ENCODE results near the gene RDH8.
A peak's percentile ranks its signal among the peaks of the same experiment; 100 is the strongest.

Gene RDH8

GRCh38 chr19:10037367-10037766, 24.1 kb downstream of the RDH8 start:
- no peak for DNase-seq (ENCODE audit: low spot score)

DNA sequence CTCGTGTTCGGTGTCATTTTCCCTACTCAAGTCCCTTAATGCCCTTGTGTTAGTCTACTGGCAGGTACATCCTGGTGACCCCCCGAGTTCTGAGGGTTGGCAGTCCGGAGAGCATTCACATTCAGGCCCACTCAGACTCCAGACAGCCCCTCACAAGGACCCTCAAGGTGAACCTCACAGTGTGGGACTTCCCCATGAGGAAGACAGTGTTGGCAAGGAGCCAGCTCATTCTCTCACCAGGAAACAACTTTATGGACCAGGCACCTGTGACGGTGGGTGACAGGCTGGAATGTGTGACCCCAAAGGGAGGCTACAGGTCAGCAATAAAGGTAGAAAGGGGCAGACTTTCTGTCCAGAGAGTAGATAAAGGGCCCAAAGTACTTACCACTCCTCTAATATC, 24.5 kb downstream of the RDH8 start:
- DNase-seq (ENCODE audit: low spot score), result no peak

GRCh38 chr19:10043286-10043927, 30.1 kb downstream of the RDH8 start:
- no peak for DNase-seq (ENCODE audit: low spot score)

- no peak for DNase-seq (ENCODE audit: low spot score)
Measured at GRCh38 chr19:10044390-10044789, 31.1 kb downstream of the RDH8 start.

- no peak for DNase-seq (ENCODE audit: low spot score)
Measured at GRCh38 chr19:10045371-10045770, 32.1 kb downstream of the RDH8 start.

DNA sequence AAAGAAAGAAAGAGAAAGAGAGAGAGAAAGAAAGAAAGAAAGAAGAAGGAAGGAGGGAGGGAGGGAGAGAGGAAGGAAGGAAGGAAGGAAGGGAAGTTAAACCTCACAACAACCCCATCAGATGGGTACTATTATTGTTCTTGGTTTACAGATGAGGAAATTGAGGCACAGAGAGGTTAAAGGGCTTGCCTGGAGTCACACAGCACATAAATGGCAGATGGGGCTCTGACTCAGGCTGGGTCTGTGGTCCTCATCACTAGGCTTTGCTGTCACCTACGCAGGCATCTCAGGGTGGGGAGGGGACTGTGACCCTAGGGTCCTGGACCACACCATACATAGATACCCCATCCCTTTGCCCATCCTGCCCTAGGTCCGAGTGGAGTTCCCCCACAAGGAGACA, 36.3 kb downstream of the RDH8 start:
- no peak for DNase-seq (ENCODE audit: low spot score)

DNA sequence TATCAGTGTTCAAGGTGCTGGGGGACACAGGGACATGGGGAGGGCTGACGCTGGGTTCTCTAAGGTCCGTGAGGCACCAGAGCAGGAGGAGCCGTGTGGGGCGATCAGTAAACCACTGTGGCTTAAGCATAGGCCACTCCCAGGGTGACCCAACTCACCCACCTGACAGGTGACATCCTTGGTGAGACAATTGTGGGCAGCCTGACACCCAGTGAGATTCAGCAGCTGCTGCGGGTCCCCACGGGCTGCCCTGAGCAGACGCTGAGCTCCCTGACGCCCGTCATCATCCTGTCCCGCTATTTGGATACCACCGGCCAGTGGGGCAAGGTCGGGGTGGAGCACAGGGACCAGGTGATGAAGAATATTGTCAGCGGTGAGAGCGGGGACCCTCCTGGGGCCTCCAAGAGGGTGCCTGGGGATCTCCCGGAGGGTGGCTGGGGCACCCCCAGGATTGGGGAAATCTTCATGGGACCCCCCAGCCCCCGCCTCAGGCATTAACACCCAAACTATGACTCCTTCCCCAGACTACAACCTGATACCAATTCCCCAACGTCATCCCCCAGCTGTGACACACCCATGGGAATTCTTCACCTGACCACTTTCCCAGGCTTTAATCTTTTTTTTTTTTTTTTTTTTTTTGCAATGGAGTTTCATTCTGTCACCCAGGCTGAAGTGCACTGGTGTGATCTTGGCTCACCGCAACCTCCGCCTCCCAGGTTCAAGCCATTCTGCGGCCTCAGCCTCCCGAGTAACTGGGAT, 39.5 kb downstream of the RDH8 start:
- no peak for DNase-seq (ENCODE audit: low spot score)

DNA sequence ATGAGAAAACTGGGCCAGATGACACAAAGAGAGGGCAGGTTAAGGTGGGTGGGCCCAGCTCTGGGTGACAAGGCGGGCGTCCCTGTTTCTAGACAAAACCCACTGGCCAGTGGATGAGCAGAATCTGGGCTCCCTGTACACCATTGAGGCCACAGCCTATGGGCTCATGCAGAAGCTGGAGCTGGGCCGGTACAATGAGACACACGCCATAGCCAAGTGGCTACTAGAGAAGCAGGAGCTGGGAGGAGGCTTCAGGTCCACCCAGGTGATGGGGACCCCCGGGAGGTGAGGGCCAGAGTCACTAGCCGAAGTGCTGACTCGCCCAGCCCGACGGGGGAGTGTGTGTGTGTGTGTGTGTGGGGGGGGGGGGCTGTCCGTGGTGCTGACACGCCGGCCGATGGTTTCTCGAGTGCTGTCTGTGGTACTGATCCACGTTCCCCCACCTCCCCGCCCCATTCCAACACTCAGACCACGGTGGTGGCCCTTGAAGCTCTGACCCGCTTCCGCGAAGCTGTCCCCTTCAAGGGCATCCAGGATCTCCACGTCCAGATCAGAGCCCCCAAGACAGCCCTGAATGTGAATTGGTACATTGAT, 48.5 kb downstream of the RDH8 start:
- no peak for DNase-seq (ENCODE audit: low spot score)

DNA sequence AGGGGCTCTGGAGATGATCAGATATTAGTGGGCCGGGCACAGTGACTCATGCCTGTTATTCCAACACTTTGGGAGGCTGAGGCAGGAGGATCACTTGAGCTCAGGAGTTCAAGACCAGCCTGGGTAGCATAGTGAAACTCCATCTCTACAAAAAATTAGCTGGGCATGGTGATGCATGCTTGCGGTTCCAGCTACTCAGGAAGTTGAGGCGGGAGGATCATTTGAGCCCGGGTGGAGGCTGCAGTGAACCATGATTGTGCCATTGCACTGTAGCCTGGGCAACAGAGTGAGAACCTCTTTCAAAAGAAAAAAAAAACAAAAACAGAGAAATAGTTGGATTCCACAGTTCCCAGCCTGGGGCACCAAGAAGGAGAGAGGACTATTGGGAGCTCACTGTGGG, 54.9 kb downstream of the RDH8 start:
- DNase-seq (ENCODE audit: low spot score), result peak; percentile 10

- DNase-seq (ENCODE audit: low spot score), result no peak
Measured at GRCh38 chr19:10069046-10069445, 55.8 kb downstream of the RDH8 start.

DNA sequence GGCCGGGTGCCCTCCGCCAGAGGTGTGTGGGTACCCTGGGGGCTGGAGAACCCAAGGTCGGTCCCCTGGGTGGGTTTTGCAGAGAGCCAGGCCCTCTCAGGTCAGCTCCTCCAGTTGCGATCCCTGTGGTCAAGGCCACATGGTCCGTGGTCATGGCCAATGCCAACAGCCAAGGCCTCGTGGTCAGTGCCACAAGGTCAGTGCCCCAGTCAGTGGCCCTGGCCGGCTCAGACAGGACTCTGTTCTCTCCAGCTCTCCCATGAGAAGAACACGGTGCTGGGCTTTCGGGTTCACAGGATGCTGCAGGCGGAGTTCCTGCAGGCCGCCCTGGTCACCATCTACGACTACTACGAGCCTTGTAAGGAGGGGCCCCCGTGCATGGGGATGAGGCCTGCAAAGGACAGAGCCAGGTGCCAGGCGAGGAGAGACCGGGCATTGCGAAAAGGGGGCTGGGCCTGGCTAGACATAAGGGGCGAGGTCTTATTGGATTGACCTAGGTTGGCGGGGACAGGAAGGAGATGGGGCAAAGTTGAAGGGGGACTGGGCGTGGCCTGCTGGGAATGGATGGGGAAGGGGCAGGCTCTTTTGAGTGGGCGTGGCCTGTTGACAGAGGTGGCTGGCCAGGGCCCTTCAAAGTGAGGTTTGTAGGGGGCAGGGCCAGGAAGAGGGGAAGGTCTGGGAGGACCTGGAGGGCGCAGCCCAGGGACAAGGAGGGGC, 57.6 kb downstream of the RDH8 start:
- DNase-seq (ENCODE audit: low spot score), result no peak
